ENCODE measurements around the gene TEX2. TPM values are rescaled to one million over a fixed set of nuclear protein-coding genes. Genes with fewer than 3 reads are reported as not detected.

The TEX2 gene
- total and polyA plus RNA-seq, 2 of the 13 experiments (the other 11 are each of a cell fraction or from before 2014, with no cell fraction given): 21.4 to 37.7 TPM

DNA sequence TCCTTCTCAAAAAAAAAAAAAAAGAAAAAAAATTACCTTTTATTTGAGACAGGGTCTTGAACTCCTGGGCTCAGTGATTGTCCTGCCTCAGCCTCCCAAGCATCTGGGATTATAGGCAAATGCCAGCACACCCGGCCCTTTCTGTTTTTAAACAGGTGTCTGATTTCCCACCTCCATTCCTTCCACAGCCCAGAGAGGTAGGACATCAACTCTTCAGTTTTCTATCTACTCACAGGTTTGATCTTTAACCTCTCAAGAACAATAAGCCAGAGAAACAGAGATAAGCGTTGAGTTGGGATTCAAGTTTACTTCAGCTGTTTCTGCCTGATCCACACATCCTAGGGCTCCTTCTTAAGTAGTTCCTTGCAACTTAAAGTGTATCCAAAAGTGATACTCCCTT lies 41.5 kb upstream of the TEX2 start:
- TF ChIP-seq GFI1 (CRISPR knock-in tag; IDR thresholded peaks at IDR 0.05; ENCODE audit: borderline replicate concordance): no peak
- no peak for TF ChIP-seq YEATS2 (CRISPR knock-in tag; IDR thresholded peaks at IDR 0.05; ENCODE audit: borderline replicate concordance)
- TF ChIP-seq PAF1 (CRISPR knock-in tag; IDR thresholded peaks at IDR 0.05): no peak
- TF ChIP-seq ISX (CRISPR knock-in tag; conservative IDR thresholded peaks at IDR 0.05): no peak
- peak overlapping the region; percentile 8; the same call in 1 of the 2 replicates for H3K4me2 ChIP-seq (ENCODE audit: low read depth, low read length)
- intact Hi-C loops (cut with micrococcal nuclease; ENCODE audit: unreplicated experiment): no loop called here
- ATAC-seq: no peak
- H3K27me3 ChIP-seq (ENCODE audit: control insufficient read depth in 1 of 2, insufficient read depth in 2 of 2, low read length in 2 of 2): no peaks in the 10 kb centered on the region
- no peak overlapping the region for H3K27ac ChIP-seq (ENCODE audit: extremely low read length, insufficient read depth, low read length)
- in situ Hi-C loops (cut with HindIII; ENCODE audit: extremely low pct_ligation_motif_present, low pct_unique_long_range_greater_than_20kb): loop anchor here (10.0 to 25.0 kb wide), 2 partner anchors 190 to 333 kb away; partner anchors contain the start of gene POLG2
- 0% methylated on average over 2 of the region's 2 CpGs for WGBS (ENCODE audit: low lambda C conversion rate)
- H3K4me1 ChIP-seq (ENCODE audit: insufficient read depth, low read length): peaks cover 59% of the 10 kb centered on the region
- no peaks in the 10 kb centered on the region for H3K9me3 ChIP-seq (ENCODE audit: low read length)
- no peak for FAIRE-seq
- BruUV-seq (replicated peaks): no TSS peak
- no peaks in the 10 kb centered on the region for H3K79me2 ChIP-seq (ENCODE audit: insufficient read depth, low read length)
- no peak overlapping the region for H2AFZ ChIP-seq (ENCODE audit: low read length)
- H3K36me3 ChIP-seq (replicated peaks in 1 of 2; ENCODE audit: control insufficient read depth in 1 of 2, insufficient read depth in 2 of 2, low read length in 2 of 2): no peaks in the 10 kb centered on the region
- no peaks in the 10 kb centered on the region for H4K20me1 ChIP-seq (ENCODE audit: insufficient read depth, low read length)
- no peak overlapping the region for H3K9ac ChIP-seq (ENCODE audit: insufficient read depth, low read depth, low read length)
- H3K4me3 ChIP-seq (replicated peaks in 1 of 3; ENCODE audit: insufficient read depth in 1 of 3, low read depth in 2 of 3, low read length in 3 of 3): no peak overlapping the region
- ChIA-PET POLR2A (interaction anchor here (0.6 to 0.7 kb wide), 2 partner anchors 53 to 192 kb away, joined by 3 read pairs; partner anchors contain the start of gene POLG2), CTCF (ENCODE audit: low intra/inter-chr PET ratio, low total read pairs) (interaction anchor here (1.6 kb wide), 1 partner anchor 116 kb away, joined by 3 read pairs; no protein-coding TSS in a partner anchor)
- no peak for DNase-seq (ENCODE audit: low spot score)

GRCh38 chr17:64300699-64300965 lies 37.6 kb upstream of the TEX2 start:
- Histone ChIP-seq H3K4me2 (ENCODE audit: low read depth, low read length) (0 out of 2 replicates have a peak overlapping the region, but pooled peaks have one; percentile 4), H3K9me3 (ENCODE audit: low read length) (no peaks in the 10 kb centered on the region), H3K36me3 (replicated peaks in 1 of 2; ENCODE audit: control insufficient read depth in 1 of 2, insufficient read depth in 2 of 2, low read length in 2 of 2) (no peaks in the 10 kb centered on the region), H3K27me3 (ENCODE audit: control insufficient read depth in 1 of 2, insufficient read depth in 2 of 2, low read length in 2 of 2) (0 out of 5 replicates have a peak, but pooled peaks cover 0 to 4% of the 10 kb centered on the region in 2 experiments), H3K9ac (ENCODE audit: insufficient read depth, low read depth, low read length) (no peak overlapping the region), H2AFZ (ENCODE audit: low read length) (no peak overlapping the region), H3K27ac (ENCODE audit: extremely low read length, insufficient read depth, low read length) (no peak overlapping the region), H3K79me2 (ENCODE audit: insufficient read depth, low read length) (no peaks in the 10 kb centered on the region), H3K4me3 (replicated peaks in 1 of 3; ENCODE audit: insufficient read depth in 1 of 3, low read depth in 2 of 3, low read length in 3 of 3) (no peak overlapping the region), H4K20me1 (ENCODE audit: insufficient read depth, low read length) (no peaks in the 10 kb centered on the region), H3K4me1 (ENCODE audit: insufficient read depth, low read length) (peaks cover 47% of the 10 kb centered on the region)
- in situ Hi-C loops (cut with HindIII; ENCODE audit: extremely low pct_ligation_motif_present, low pct_unique_long_range_greater_than_20kb) (loop anchor here (10.0 to 25.0 kb wide), 2 partner anchors 194 to 337 kb away; partner anchors contain the start of gene POLG2), intact Hi-C loops (cut with micrococcal nuclease; ENCODE audit: unreplicated experiment) (no loop called here)
- CTCF ChIA-PET (ENCODE audit: low intra/inter-chr PET ratio, low total read pairs): no interaction called here
- DNase-seq (ENCODE audit: low spot score) (no peak), ATAC-seq (no peak), FAIRE-seq (no peak)
- POLR2A ChIA-PET: no interaction called here
- 67% methylated on average over 8 of the region's 8 CpGs for WGBS (ENCODE audit: low lambda C conversion rate)
- no TSS peak for BruUV-seq (replicated peaks)
- TF ChIP-seq SRSF4 (IDR thresholded peaks at IDR 0.05; ENCODE audit: low read depth, low read length, poor library complexity, severe bottlenecking) (no peak), SATB2 (CRISPR knock-in tag; IDR thresholded peaks at IDR 0.05) (no peak), GMEB1 (CRISPR knock-in tag; IDR thresholded peaks at IDR 0.05; ENCODE audit: borderline replicate concordance) (no peak), RAD21 (CRISPR knock-in tag; IDR thresholded peaks at IDR 0.05) (no peak), RFXANK (CRISPR knock-in tag; IDR thresholded peaks at IDR 0.05) (no peak), ZNF331 (CRISPR knock-in tag; IDR thresholded peaks at IDR 0.05) (no peak), AGO2 (optimal IDR thresholded peaks at IDR 0.05; ENCODE audit: low read depth, low read length) (no peak), ZNF44 (CRISPR knock-in tag; IDR thresholded peaks at IDR 0.05) (no peak)
- TF ChIP-seq, protein P1, sequence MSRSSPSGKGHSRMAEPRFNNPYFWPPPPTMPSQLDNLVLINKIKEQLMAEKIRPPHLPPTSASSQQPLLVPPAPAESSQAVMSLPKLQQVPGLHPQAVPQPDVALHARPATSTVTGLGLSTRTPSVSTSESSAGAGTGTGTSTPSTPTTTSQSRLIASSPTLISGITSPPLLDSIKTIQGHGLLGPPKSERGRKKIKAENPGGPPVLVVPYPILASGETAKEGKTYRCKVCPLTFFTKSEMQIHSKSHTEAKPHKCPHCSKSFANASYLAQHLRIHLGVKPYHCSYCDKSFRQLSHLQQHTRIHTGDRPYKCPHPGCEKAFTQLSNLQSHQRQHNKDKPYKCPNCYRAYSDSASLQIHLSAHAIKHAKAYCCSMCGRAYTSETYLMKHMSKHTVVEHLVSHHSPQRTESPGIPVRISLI (CRISPR knock-in tag; IDR thresholded peaks at IDR 0.05; ENCODE audit: borderline replicate concordance): no peak
- TF ChIP-seq, protein P2, sequence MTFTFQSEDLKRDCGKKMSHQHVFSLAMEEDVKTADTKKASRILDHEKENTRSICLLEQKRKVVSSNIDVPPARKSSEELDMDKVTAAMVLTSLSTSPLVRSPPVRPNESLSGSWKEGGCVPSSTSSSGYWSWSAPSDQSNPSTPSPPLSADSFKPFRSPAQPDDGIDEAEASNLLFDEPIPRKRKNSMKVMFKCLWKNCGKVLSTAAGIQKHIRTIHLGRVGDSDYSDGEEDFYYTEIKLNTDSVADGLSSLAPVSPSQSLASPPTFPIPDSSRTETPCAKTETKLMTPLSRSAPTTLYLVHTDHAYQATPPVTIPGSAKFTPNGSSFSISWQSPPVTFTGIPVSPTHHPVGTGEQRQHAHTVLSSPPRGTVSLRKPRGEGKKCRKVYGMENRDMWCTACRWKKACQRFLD (CRISPR knock-in tag; IDR thresholded peaks at IDR 0.05; ENCODE audit: borderline replicate concordance): no peak

All from HepG2 (cell line).